ENCODE measurements around the gene PRKG1.
"Not testable (repeated sequence)": the region's sequence is repeated elsewhere in the genome, so short reads cannot be mapped to it uniquely, and the experiment has no call there.

The PRKG1 gene

GRCh38 chr10:51201947-51202346 lies 127.7 kb downstream of the PRKG1 start:
- WGBS, 2 experiments (ENCODE audit: insufficient coverage in 2 of 2), result no CpG with 5 or more reads among the region's 1 CpG

DNA sequence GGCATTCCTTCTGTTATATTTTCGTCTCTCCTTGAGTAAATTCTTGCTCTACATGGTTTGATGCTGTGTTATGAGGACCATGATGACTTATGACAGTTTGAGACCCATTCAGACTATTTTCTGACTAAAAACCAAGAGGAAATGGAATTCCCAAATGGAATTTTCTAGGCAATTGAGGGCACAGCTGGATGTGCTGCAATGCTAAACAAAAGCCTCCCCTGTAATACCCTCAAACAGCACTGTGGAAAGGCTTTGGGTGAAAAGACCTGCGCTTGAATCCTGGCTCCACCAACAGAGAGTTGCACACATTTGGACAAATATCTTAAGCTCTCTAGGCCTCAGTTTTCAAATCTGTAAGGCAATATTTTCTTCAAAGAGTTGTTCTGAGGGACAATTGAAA lies 129.1 kb downstream of the PRKG1 start:
- Histone ChIP-seq H3K9me3 (ENCODE audit: control insufficient read depth, low read length) (no peaks in the 10 kb centered on the region), H3K4me3 (ENCODE audit: extremely low read depth, insufficient read depth, low read length, poor library complexity, severe bottlenecking) (no peak overlapping the region), H3K27ac (ENCODE audit: low read depth, low read length, severe bottlenecking) (no peak overlapping the region), H3K36me3 (ENCODE audit: control insufficient read depth, insufficient read depth, low read length) (no peaks in the 10 kb centered on the region), H3K4me1 (ENCODE audit: control insufficient read depth, insufficient read depth, low read length, poor library complexity, severe bottlenecking) (no peaks in the 10 kb centered on the region)
- WGBS, 2 experiments (ENCODE audit: insufficient coverage in 2 of 2), result no CpG with 5 or more reads among the region's 2 CpGs

More at GRCh38 chr10:51201947-51202346, 127.7 kb downstream of the PRKG1 start:
- H3K4me1 ChIP-seq (ENCODE audit: control insufficient read depth, insufficient read depth, low read length, poor library complexity, severe bottlenecking), result no peaks in the 10 kb centered on the region
- no peak overlapping the region for H3K27ac ChIP-seq (ENCODE audit: low read depth, low read length, severe bottlenecking)
- H3K9me3 ChIP-seq (ENCODE audit: control insufficient read depth, low read length), result no peaks in the 10 kb centered on the region
- H3K4me3 ChIP-seq (ENCODE audit: extremely low read depth, insufficient read depth, low read length, poor library complexity, severe bottlenecking), result no peak overlapping the region
- no peaks in the 10 kb centered on the region for H3K36me3 ChIP-seq (ENCODE audit: control insufficient read depth, insufficient read depth, low read length)

- Histone ChIP-seq H3K9me3 (ENCODE audit: control insufficient read depth, low read length) (no peaks in the 10 kb centered on the region), H3K36me3 (ENCODE audit: control insufficient read depth, insufficient read depth, low read length) (no peaks in the 10 kb centered on the region), H3K27ac (ENCODE audit: low read depth, low read length, severe bottlenecking) (no peak overlapping the region), H3K4me3 (ENCODE audit: extremely low read depth, insufficient read depth, low read length, poor library complexity, severe bottlenecking) (no peak overlapping the region), H3K4me1 (ENCODE audit: control insufficient read depth, insufficient read depth, low read length, poor library complexity, severe bottlenecking) (no peaks in the 10 kb centered on the region)
- no CpG with 5 or more reads among the region's 2 CpGs for WGBS, 2 experiments (ENCODE audit: insufficient coverage in 2 of 2)
Observed at GRCh38 chr10:51204066-51204465, 129.8 kb downstream of the PRKG1 start.

DNA sequence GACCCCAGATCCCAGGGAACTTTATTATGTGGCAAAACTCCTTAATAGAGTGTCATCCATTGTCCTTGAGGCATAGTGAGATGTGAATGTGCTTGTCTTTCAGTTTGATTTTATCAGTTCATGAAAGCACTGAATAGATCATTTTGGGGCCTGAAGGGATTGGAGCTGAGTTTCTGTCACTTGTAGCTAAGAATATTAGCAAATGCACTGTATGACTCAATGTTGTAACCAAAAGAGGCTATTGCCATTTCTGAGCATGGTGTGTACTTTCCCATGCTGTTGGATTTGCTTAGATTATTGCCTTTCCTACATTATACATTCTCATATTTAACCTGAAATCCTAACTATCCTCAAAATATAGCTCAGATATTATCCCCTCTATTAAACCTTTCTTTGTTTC lies 130.4 kb downstream of the PRKG1 start:
- H3K27ac ChIP-seq (ENCODE audit: low read depth, low read length, severe bottlenecking), result no peak overlapping the region
- no peak overlapping the region for H3K4me3 ChIP-seq (ENCODE audit: extremely low read depth, insufficient read depth, low read length, poor library complexity, severe bottlenecking)
- no peaks in the 10 kb centered on the region for H3K9me3 ChIP-seq (ENCODE audit: control insufficient read depth, low read length)
- H3K36me3 ChIP-seq (ENCODE audit: control insufficient read depth, insufficient read depth, low read length), result no peaks in the 10 kb centered on the region
- no peaks in the 10 kb centered on the region for H3K4me1 ChIP-seq (ENCODE audit: control insufficient read depth, insufficient read depth, low read length, poor library complexity, severe bottlenecking)

GRCh38 chr10:51206500-51206899 lies 132.2 kb downstream of the PRKG1 start:
- no peak overlapping the region for H3K27ac ChIP-seq (ENCODE audit: low read depth, low read length, severe bottlenecking)
- no peaks in the 10 kb centered on the region for H3K36me3 ChIP-seq (ENCODE audit: control insufficient read depth, insufficient read depth, low read length)
- no CpG with 5 or more reads among the region's 1 CpG for WGBS, 2 experiments (ENCODE audit: insufficient coverage in 2 of 2)
- no peak overlapping the region for H3K4me3 ChIP-seq (ENCODE audit: extremely low read depth, insufficient read depth, low read length, poor library complexity, severe bottlenecking)
- H3K9me3 ChIP-seq (ENCODE audit: control insufficient read depth, low read length), result no peaks in the 10 kb centered on the region
- no peaks in the 10 kb centered on the region for H3K4me1 ChIP-seq (ENCODE audit: control insufficient read depth, insufficient read depth, low read length, poor library complexity, severe bottlenecking)

DNA sequence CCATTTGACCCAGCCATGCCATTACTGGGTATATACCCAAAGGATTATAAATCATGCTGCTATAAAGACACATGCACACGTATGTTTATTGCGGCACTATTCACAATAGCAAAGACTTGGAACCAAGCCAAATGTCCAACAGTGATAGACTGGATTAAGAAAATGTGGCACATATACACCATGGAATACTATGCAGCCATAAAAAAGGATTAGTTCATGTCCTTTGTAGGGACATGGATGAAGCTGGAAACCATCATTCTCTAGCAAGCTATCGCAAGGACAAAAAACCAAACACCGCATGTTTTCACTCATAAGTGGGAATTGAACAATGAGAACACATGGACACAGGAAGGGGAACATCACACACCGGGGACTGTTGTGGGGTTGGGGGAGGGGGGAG lies 138.7 kb downstream of the PRKG1 start:
- WGBS, 2 experiments (ENCODE audit: insufficient coverage in 2 of 2), result 85 to 97% methylated on average over 3 of the region's 5 CpGs
- H3K4me3 ChIP-seq (ENCODE audit: extremely low read depth, insufficient read depth, low read length, poor library complexity, severe bottlenecking); H3K4me1 ChIP-seq (ENCODE audit: control insufficient read depth, insufficient read depth, low read length, poor library complexity, severe bottlenecking); H3K9me3 ChIP-seq (ENCODE audit: control insufficient read depth, low read length); H3K36me3 ChIP-seq (ENCODE audit: control insufficient read depth, insufficient read depth, low read length); H3K27ac ChIP-seq (ENCODE audit: low read depth, low read length, severe bottlenecking): not testable (repeated sequence)

DNA sequence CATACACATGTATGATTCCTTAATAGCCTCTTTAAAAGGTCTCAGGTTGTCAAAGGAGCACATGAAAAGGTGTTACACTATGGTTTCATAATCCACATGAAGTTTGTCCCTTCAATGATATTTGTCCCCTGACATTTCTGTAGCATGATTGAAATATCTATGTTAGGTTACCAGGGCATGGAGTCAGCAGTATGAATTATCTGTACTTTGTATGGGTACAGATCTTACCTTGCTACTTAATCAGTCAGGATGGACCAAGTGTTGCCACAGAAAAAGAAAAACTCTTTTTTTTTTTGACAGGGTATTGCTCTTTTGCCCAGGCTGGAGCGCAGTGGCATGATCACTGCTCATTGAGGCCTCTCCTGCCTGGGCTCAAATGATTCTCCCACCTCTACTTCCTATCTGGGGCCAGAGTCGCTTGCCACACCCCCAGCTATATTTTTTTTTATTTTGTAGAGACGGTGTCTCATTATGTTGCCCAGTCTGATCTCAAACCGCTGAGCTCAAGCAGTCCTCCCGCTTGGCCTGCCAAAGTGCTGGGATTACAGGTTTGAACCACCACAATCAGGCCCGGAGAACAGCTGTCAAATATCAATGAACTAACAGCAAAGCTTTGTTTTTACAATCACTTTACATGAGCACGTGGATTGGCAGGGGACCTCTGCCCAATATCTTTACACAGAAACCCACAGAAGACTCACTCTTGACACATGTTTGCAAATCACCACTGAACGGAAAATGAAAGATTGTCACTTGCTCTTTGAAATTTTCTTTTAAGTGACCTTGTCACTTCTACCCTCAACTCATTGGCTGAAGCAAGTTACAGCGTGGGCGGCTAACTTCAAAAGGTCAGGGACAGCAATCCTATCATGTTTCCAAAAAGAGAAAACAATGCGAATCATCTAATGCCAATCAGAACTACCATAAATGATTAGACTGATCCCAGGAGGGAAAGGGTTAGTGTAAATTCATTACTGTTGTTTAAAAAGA lies 140.2 kb downstream of the PRKG1 start:
- H3K9me3 ChIP-seq (ENCODE audit: control insufficient read depth, low read length), result no peaks in the 10 kb centered on the region
- no peak overlapping the region for H3K27ac ChIP-seq (ENCODE audit: low read depth, low read length, severe bottlenecking)
- no peaks in the 10 kb centered on the region for H3K36me3 ChIP-seq (ENCODE audit: control insufficient read depth, insufficient read depth, low read length)
- 80 to 81% methylated on average over 5 to 6 of the region's 11 CpGs for WGBS, 2 experiments (ENCODE audit: insufficient coverage in 2 of 2)
- no peaks in the 10 kb centered on the region for H3K4me1 ChIP-seq (ENCODE audit: control insufficient read depth, insufficient read depth, low read length, poor library complexity, severe bottlenecking)
- no peak overlapping the region for H3K4me3 ChIP-seq (ENCODE audit: extremely low read depth, insufficient read depth, low read length, poor library complexity, severe bottlenecking)

- no peaks in the 10 kb centered on the region for H3K9me3 ChIP-seq (ENCODE audit: control insufficient read depth, low read length)
- no peaks in the 10 kb centered on the region for H3K4me1 ChIP-seq (ENCODE audit: control insufficient read depth, insufficient read depth, low read length, poor library complexity, severe bottlenecking)
- no peak overlapping the region for H3K4me3 ChIP-seq (ENCODE audit: extremely low read depth, insufficient read depth, low read length, poor library complexity, severe bottlenecking)
- H3K36me3 ChIP-seq (ENCODE audit: control insufficient read depth, insufficient read depth, low read length), result no peaks in the 10 kb centered on the region
- WGBS, 2 experiments (ENCODE audit: insufficient coverage in 2 of 2), result no CpG with 5 or more reads among the region's 3 CpGs
- no peak overlapping the region for H3K27ac ChIP-seq (ENCODE audit: low read depth, low read length, severe bottlenecking)
Observed at GRCh38 chr10:51215951-51216834, 141.9 kb downstream of the PRKG1 start.

GRCh38 chr10:51217505-51217904 lies 143.2 kb downstream of the PRKG1 start:
- H3K36me3 ChIP-seq (ENCODE audit: control insufficient read depth, insufficient read depth, low read length), result no peaks in the 10 kb centered on the region
- H3K4me3 ChIP-seq (ENCODE audit: extremely low read depth, insufficient read depth, low read length, poor library complexity, severe bottlenecking), result no peak overlapping the region
- no peaks in the 10 kb centered on the region for H3K9me3 ChIP-seq (ENCODE audit: control insufficient read depth, low read length)
- no CpG with 5 or more reads among the region's 1 CpG for WGBS, 2 experiments (ENCODE audit: insufficient coverage in 2 of 2)
- H3K27ac ChIP-seq (ENCODE audit: low read depth, low read length, severe bottlenecking), result no peak overlapping the region
- H3K4me1 ChIP-seq (ENCODE audit: control insufficient read depth, insufficient read depth, low read length, poor library complexity, severe bottlenecking), result no peaks in the 10 kb centered on the region

- H3K4me1 ChIP-seq (ENCODE audit: control insufficient read depth, insufficient read depth, low read length, poor library complexity, severe bottlenecking), result no peaks in the 10 kb centered on the region
- WGBS, 2 experiments (ENCODE audit: insufficient coverage in 2 of 2), result 60 to 83% methylated on average over 1 of the region's 5 CpGs
- H3K9me3 ChIP-seq (ENCODE audit: control insufficient read depth, low read length), result no peaks in the 10 kb centered on the region
- no peaks in the 10 kb centered on the region for H3K36me3 ChIP-seq (ENCODE audit: control insufficient read depth, insufficient read depth, low read length)
- H3K4me3 ChIP-seq (ENCODE audit: extremely low read depth, insufficient read depth, low read length, poor library complexity, severe bottlenecking), result no peak overlapping the region
- no peak overlapping the region for H3K27ac ChIP-seq (ENCODE audit: low read depth, low read length, severe bottlenecking)
Observed at GRCh38 chr10:51224671-51225161, 150.4 kb downstream of the PRKG1 start.
